ENCODE measurements around the gene SLX4IP.

The SLX4IP gene

GRCh38 chr20:10521836-10522235, 86.7 kb downstream of the SLX4IP start:
- H3K4me2 ChIP-seq (ENCODE audit: low read length) = no peak overlapping the region
- H3K4me3 ChIP-seq (ENCODE audit: low read length) = no peak overlapping the region
- no peak overlapping the region for H3K27ac ChIP-seq (ENCODE audit: low read length)
- H3K27me3 ChIP-seq (ENCODE audit: low read depth, low read length) = no peaks in the 10 kb centered on the region
- H3K9ac ChIP-seq (ENCODE audit: low read length) = no peak overlapping the region
- no peaks in the 10 kb centered on the region for H4K20me1 ChIP-seq (ENCODE audit: insufficient read depth, low read length)
- TF ChIP-seq CTCF (IDR thresholded peaks at IDR 0.05; ENCODE audit: low read depth, low read length) (no peak), EZH2phosphoT487 (IDR thresholded peaks at IDR 0.05; ENCODE audit: low read depth) (no peak)
- H3K9me3 ChIP-seq (ENCODE audit: insufficient read depth, low read length) = no peaks in the 10 kb centered on the region
- H3K4me1 ChIP-seq (ENCODE audit: low read length) = no peaks in the 10 kb centered on the region
- H3K36me3 ChIP-seq (replicated peaks; ENCODE audit: low read depth, low read length) = no peaks in the 10 kb centered on the region
- 0 out of 2 replicates have a peak, but pooled peaks cover 3% of the 10 kb centered on the region for H3K79me2 ChIP-seq (ENCODE audit: low read length)
- no peak overlapping the region for H2AFZ ChIP-seq (ENCODE audit: low read depth, low read length)

- H3K9ac ChIP-seq (ENCODE audit: low read length) = no peak overlapping the region
- no peak overlapping the region for H3K4me2 ChIP-seq (ENCODE audit: low read length)
- no peaks in the 10 kb centered on the region for H4K20me1 ChIP-seq (ENCODE audit: insufficient read depth, low read length)
- H3K27ac ChIP-seq (ENCODE audit: low read length) = no peak overlapping the region
- H3K9me3 ChIP-seq (ENCODE audit: insufficient read depth, low read length) = no peaks in the 10 kb centered on the region
- 0 out of 2 replicates have a peak, but pooled peaks cover 3% of the 10 kb centered on the region for H3K79me2 ChIP-seq (ENCODE audit: low read length)
- H3K4me3 ChIP-seq (ENCODE audit: low read length) = no peak overlapping the region
- no peak overlapping the region for H2AFZ ChIP-seq (ENCODE audit: low read depth, low read length)
- H3K27me3 ChIP-seq (ENCODE audit: low read depth, low read length) = no peaks in the 10 kb centered on the region
- TF ChIP-seq EZH2phosphoT487 (IDR thresholded peaks at IDR 0.05; ENCODE audit: low read depth) (no peak), CTCF (IDR thresholded peaks at IDR 0.05; ENCODE audit: low read depth, low read length) (no peak)
- no peaks in the 10 kb centered on the region for H3K36me3 ChIP-seq (replicated peaks; ENCODE audit: low read depth, low read length)
- H3K4me1 ChIP-seq (ENCODE audit: low read length) = no peaks in the 10 kb centered on the region
Measured at GRCh38 chr20:10522328-10522727, 87.2 kb downstream of the SLX4IP start.

GRCh38 chr20:10523443-10523842, 88.3 kb downstream of the SLX4IP start:
- no peaks in the 10 kb centered on the region for H3K9me3 ChIP-seq (ENCODE audit: insufficient read depth, low read length)
- no peak overlapping the region for H3K4me3 ChIP-seq (ENCODE audit: low read length)
- H3K4me1 ChIP-seq (ENCODE audit: low read length) = no peaks in the 10 kb centered on the region
- no peak overlapping the region for H3K27ac ChIP-seq (ENCODE audit: low read length)
- H3K9ac ChIP-seq (ENCODE audit: low read length) = no peak overlapping the region
- H4K20me1 ChIP-seq (ENCODE audit: insufficient read depth, low read length) = no peaks in the 10 kb centered on the region
- no peak overlapping the region for H2AFZ ChIP-seq (ENCODE audit: low read depth, low read length)
- H3K36me3 ChIP-seq (replicated peaks; ENCODE audit: low read depth, low read length) = no peaks in the 10 kb centered on the region
- 0 out of 2 replicates have a peak, but pooled peaks cover 3% of the 10 kb centered on the region for H3K79me2 ChIP-seq (ENCODE audit: low read length)
- TF ChIP-seq CTCF (IDR thresholded peaks at IDR 0.05; ENCODE audit: low read depth, low read length) (no peak), EZH2phosphoT487 (IDR thresholded peaks at IDR 0.05; ENCODE audit: low read depth) (no peak)
- no peaks in the 10 kb centered on the region for H3K27me3 ChIP-seq (ENCODE audit: low read depth, low read length)
- H3K4me2 ChIP-seq (ENCODE audit: low read length) = no peak overlapping the region

- no peaks in the 10 kb centered on the region for H3K4me1 ChIP-seq (ENCODE audit: low read length)
- H3K9me3 ChIP-seq (ENCODE audit: insufficient read depth, low read length) = no peaks in the 10 kb centered on the region
- no peak overlapping the region for H3K4me3 ChIP-seq (ENCODE audit: low read length)
- H3K9ac ChIP-seq (ENCODE audit: low read length) = no peak overlapping the region
- H3K79me2 ChIP-seq (ENCODE audit: low read length) = 0 out of 2 replicates have a peak, but pooled peaks cover 3% of the 10 kb centered on the region
- H3K4me2 ChIP-seq (ENCODE audit: low read length) = no peak overlapping the region
- H2AFZ ChIP-seq (ENCODE audit: low read depth, low read length) = no peak overlapping the region
- H3K27ac ChIP-seq (ENCODE audit: low read length) = no peak overlapping the region
- no peaks in the 10 kb centered on the region for H4K20me1 ChIP-seq (ENCODE audit: insufficient read depth, low read length)
- no peaks in the 10 kb centered on the region for H3K36me3 ChIP-seq (replicated peaks; ENCODE audit: low read depth, low read length)
- H3K27me3 ChIP-seq (ENCODE audit: low read depth, low read length) = no peaks in the 10 kb centered on the region
- TF ChIP-seq EZH2phosphoT487 (IDR thresholded peaks at IDR 0.05; ENCODE audit: low read depth) (no peak), CTCF (IDR thresholded peaks at IDR 0.05; ENCODE audit: low read depth, low read length) (no peak)
Measured at GRCh38 chr20:10524034-10524476, 89.0 kb downstream of the SLX4IP start.
